OCI-LY3 (cell line): ENCODE results near the gene PLIN1.

ENCODE experiments used
- H2AFZ ChIP-seq: fragments of 200-600, 300-600 bp; shearing (Covaris generic); 2 replicates; pipeline ENCODE4 v1.6.0; 2014; ENCODE audit warnings: antibody characterized with exemption, low read depth, low read length
- H3K27ac ChIP-seq: fragments of 200-600, 300-600 bp; sonication (generic); 2 replicates; pipeline ENCODE4 v1.5.1; 2014; ENCODE audit warnings: mild to moderate bottlenecking, low read length, moderate library complexity, mixed read lengths
- H3K27me3 ChIP-seq: fragments of 200-600, 300-600 bp; sonication (generic); 2 replicates; pipeline ENCODE4 v1.6.1; 2014; ENCODE audit warnings: low read depth, low read length, mixed read lengths
- H3K36me3 ChIP-seq: fragments of 200-600, 300-600 bp; sonication (generic); replicated peaks from 2 replicates; pipeline ENCODE3; 2014; ENCODE audit warnings: low read depth, low read length, mixed read lengths
- H3K4me1 ChIP-seq: fragments of 300-600, 200-600 bp; sonication (generic); 2 replicates; pipeline ENCODE4 v1.6.1; 2014; ENCODE audit warnings: low read length, mixed read lengths
- H3K4me2 ChIP-seq: fragments of 200-600, 300-600 bp; sonication (generic); 2 replicates; pipeline ENCODE4 v1.6.1; 2014; ENCODE audit warnings: low read length, mixed read lengths
- H3K4me3 ChIP-seq: fragments of 300-600, 200-600 bp; sonication (generic); 2 replicates; pipeline ENCODE4 v1.5.1; 2014; ENCODE audit warnings: antibody characterized with exemption, mild to moderate bottlenecking, low read length, moderate library complexity
- H3K79me2 ChIP-seq: fragments of 300-600, 200-600 bp; shearing (Covaris generic); 2 replicates; pipeline ENCODE4 v1.6.1; 2014; ENCODE audit warnings: mild to moderate bottlenecking, low read length, mixed read lengths
- H3K9ac ChIP-seq: fragments of 300-600, 200-600 bp; shearing (Covaris generic); 2 replicates; pipeline ENCODE4 v1.6.0; 2014; ENCODE audit warnings: mild to moderate bottlenecking, low read length, moderate library complexity
- H3K9me3 ChIP-seq: fragments of 200-600, 300-600 bp; shearing (Covaris generic); 2 replicates; pipeline ENCODE4 v1.6.1; 2014; ENCODE audit warnings: low read length, mixed read lengths; ENCODE audit not compliant: insufficient read depth
- H4K20me1 ChIP-seq: fragments of 200-600, 300-600 bp; sonication (generic); 2 replicates; pipeline ENCODE4 v1.6.1; 2016; ENCODE audit warnings: low read length, mixed read lengths; ENCODE audit not compliant: insufficient read depth
- EZH2phosphoT487 ChIP-seq: fragments of 200-600 bp; shearing (Covaris generic); IDR thresholded peaks from 2 replicates; pipeline ENCODE4 v1.6.1; 2018; ENCODE audit warnings: antibody characterized with exemption, mixed run types, low read depth
- TF ChIP-seq, protein P1 (sequence below): fragments of 200-600, 300-600 bp; sonication (generic); IDR thresholded peaks from 2 replicates; pipeline ENCODE4 v1.5.1; 2014; ENCODE audit warnings: antibody characterized with exemption, low read length, low read depth

The PLIN1 gene

DNA sequence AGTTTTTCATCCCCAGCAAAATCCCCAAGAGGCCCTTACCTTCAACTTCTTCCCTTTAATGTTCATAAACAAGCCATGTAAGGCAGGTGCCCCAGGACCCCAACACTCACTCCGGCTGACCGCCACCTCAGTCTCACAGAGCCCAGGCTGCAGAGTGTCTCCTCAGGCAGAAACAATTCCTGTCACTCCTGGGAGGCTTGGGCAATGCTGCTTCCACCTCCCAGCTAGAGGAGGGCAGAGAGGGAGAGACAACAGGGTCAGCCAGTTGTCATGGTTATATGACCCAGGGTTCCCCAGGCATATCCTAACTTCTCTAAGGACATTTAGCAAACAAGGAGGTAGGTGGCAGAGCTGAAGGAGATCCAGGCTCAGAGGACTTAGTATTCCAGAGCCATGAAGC is at the start of gene PLIN1:
PLIN1 (minus strand) TSS at position 156 of the 400 bp plus-strand sequence. CDS start 1,878 bp downstream, outside the sequence.
- H3K27ac ChIP-seq, result no peak within 1 kb of the TSS
- H3K27me3 ChIP-seq, result no peaks in the 10 kb centered on the region

GRCh38 chr15:89728254-89728653 is 49.1 kb upstream of the PLIN1 start:
- H3K9me3 ChIP-seq, result peaks cover 8% of the 10 kb centered on the region; the same call in 1 of the 2 replicates
- H3K27me3 ChIP-seq, result peaks cover 8% of the 10 kb centered on the region; the same call in 1 of the 2 replicates
- H3K27ac ChIP-seq, result no peak overlapping the region
- H3K4me1 ChIP-seq, result no peaks in the 10 kb centered on the region
- TF ChIP-seq, protein P1, sequence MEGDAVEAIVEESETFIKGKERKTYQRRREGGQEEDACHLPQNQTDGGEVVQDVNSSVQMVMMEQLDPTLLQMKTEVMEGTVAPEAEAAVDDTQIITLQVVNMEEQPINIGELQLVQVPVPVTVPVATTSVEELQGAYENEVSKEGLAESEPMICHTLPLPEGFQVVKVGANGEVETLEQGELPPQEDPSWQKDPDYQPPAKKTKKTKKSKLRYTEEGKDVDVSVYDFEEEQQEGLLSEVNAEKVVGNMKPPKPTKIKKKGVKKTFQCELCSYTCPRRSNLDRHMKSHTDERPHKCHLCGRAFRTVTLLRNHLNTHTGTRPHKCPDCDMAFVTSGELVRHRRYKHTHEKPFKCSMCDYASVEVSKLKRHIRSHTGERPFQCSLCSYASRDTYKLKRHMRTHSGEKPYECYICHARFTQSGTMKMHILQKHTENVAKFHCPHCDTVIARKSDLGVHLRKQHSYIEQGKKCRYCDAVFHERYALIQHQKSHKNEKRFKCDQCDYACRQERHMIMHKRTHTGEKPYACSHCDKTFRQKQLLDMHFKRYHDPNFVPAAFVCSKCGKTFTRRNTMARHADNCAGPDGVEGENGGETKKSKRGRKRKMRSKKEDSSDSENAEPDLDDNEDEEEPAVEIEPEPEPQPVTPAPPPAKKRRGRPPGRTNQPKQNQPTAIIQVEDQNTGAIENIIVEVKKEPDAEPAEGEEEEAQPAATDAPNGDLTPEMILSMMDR, result no peak
- no peaks in the 10 kb centered on the region for H3K79me2 ChIP-seq
- H3K4me2 ChIP-seq, result no peak overlapping the region
- H2AFZ ChIP-seq, result no peak overlapping the region
- H3K36me3 ChIP-seq, result no peaks in the 10 kb centered on the region
- no peaks in the 10 kb centered on the region for H4K20me1 ChIP-seq
- no peak overlapping the region for H3K4me3 ChIP-seq
- no peak overlapping the region for H3K9ac ChIP-seq

More for the DNA sequence above, at the start of gene PLIN1:
- H4K20me1 ChIP-seq, result no peaks in the 10 kb centered on the region
- no peak for TF ChIP-seq EZH2phosphoT487
- TF ChIP-seq, protein P1, result no peak
- no peak within 1 kb of the TSS for H3K4me3 ChIP-seq
- no peaks in the 10 kb centered on the region for H3K9me3 ChIP-seq
- no peak within 1 kb of the TSS for H3K9ac ChIP-seq
- no peak within 1 kb of the TSS for H2AFZ ChIP-seq
- no peak within 1 kb of the TSS for H3K4me2 ChIP-seq
- H3K79me2 ChIP-seq, result no peaks in the 10 kb centered on the region
- no peaks in the 10 kb centered on the region for H3K36me3 ChIP-seq
- H3K4me1 ChIP-seq, result no peaks in the 10 kb centered on the region

DNA sequence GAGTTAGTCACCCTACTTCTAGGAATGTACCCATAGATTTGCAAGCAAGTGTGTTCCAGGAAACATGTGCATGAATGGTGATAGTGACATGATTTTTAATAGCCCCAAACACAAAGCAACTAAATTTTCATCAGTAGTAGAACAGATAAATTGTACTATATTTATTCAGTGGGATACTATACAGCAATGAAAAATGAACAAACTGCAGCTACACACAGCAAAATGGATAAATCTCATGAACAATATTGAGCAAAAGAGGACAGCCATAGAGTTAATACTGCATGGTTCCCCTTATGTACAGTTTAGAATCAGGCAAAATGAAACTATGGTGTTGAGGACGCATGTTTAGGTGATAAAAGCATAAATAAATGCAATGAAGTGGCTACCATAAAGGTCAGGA is 45.9 kb upstream of the PLIN1 start:
- Histone ChIP-seq H3K9ac (no peak overlapping the region), H3K9me3 (peaks cover 8% of the 10 kb centered on the region)

DNA sequence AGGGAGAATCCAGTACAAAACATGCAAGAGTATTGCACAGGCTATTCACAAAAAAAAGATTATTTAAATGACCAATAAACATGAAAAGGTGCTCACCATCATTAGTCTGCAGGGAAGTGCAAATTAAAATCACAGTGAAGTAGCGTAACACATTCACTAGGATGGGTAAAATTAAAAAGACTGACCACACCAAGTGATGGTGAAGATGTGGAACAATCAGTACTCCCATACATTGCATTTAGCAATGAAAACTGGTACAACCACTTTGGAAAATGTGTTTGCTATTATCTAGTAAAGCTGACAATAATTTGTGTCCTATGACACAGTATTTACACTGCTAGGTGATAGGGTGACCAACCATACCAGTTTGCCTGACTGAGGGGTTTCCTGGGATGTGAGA is 45.5 kb upstream of the PLIN1 start:
- Histone ChIP-seq H3K79me2 (no peaks in the 10 kb centered on the region), H3K4me2 (no peak overlapping the region), H2AFZ (no peak overlapping the region)

More for the DNA sequence above, 45.9 kb upstream of the PLIN1 start:
- no peaks in the 10 kb centered on the region for H3K4me1 ChIP-seq
- H3K79me2 ChIP-seq, result no peaks in the 10 kb centered on the region
- H3K4me2 ChIP-seq, result no peak overlapping the region
- peaks cover 16% of the 10 kb centered on the region for H3K27me3 ChIP-seq
- no peak overlapping the region for H3K27ac ChIP-seq
- no peak for TF ChIP-seq EZH2phosphoT487
- TF ChIP-seq, protein P1, result no peak
- H3K36me3 ChIP-seq, result no peaks in the 10 kb centered on the region
- H2AFZ ChIP-seq, result no peak overlapping the region
- no peaks in the 10 kb centered on the region for H4K20me1 ChIP-seq
- no peak overlapping the region for H3K4me3 ChIP-seq

More for the DNA sequence above, 45.5 kb upstream of the PLIN1 start:
- Histone ChIP-seq H3K27ac (no peak overlapping the region), H3K36me3 (no peaks in the 10 kb centered on the region), H4K20me1 (no peaks in the 10 kb centered on the region), H3K4me3 (no peak overlapping the region), H3K27me3 (peaks cover 16% of the 10 kb centered on the region), H3K9me3 (peaks cover 8% of the 10 kb centered on the region), H3K9ac (no peak overlapping the region), H3K4me1 (no peaks in the 10 kb centered on the region)
- TF ChIP-seq, protein P1, result no peak
- no peak for TF ChIP-seq EZH2phosphoT487
